OCI-LY7 (cell line): ENCODE measurements around the gene SBNO1.
"Not testable (repeated sequence)": the region's sequence is repeated elsewhere in the genome, so short reads cannot be mapped to it uniquely, and the experiment has no call there.

Source experiments
- CTCF ChIP-seq: fragments of 200-600 bp; sonication (generic); conservative IDR thresholded peaks from 2 replicates; pipeline ENCODE4 v1.5.1; 2014; ENCODE audit warnings: mild to moderate bottlenecking, antibody characterized with exemption, low read length, moderate library complexity, mixed read lengths
- EZH2phosphoT487 ChIP-seq: fragments of 200-600 bp; sonication (generic); IDR thresholded peaks from 2 replicates; pipeline ENCODE4 v1.6.1; 2018; ENCODE audit warnings: low read depth, borderline replicate concordance, mild to moderate bottlenecking, mixed run types, antibody characterized with exemption, low read length, moderate library complexity, mixed read lengths

- not testable (repeated sequence) for TF ChIP-seq EZH2phosphoT487, CTCF
Observed at GRCh38 chr12:123407269-123407668, 42.6 kb upstream of the SBNO1 start.
